Heart right ventricle (tissue), 16 donors: Measurements from ENCODE around the gene SLC25A38. TPM values are rescaled to one million over a fixed set of nuclear protein-coding genes. Genes with fewer than 3 reads are reported as not detected.

ENCODE experiments used
- ATAC-seq, 8 donors: fragments of 200-7000 bp; cut with Tn5 transposase; one replicate each; pipeline ENCODE4 v1.9.1; 2020; ENCODE audit warnings: mild to moderate bottlenecking in 8 of 8, moderate library complexity in 8 of 8, moderate number of reproducible peaks in 1 of 8
- DNase-seq, 2 donors: peaks; one replicate each; pipeline ENCODE4 v3.0.0-alpha.2; 2020
- H3K27ac ChIP-seq, 10 donors: fragments of 200-600 bp; sonication (generic) in 2 of 10; one replicate each; pipeline versions ENCODE4 v1.5.0 to v1.8.0; 2020 to 2022; ENCODE audit warnings: mild to moderate bottlenecking in 3 of 10
- H3K27me3 ChIP-seq, 7 donors: fragments of 200-600 bp; one replicate each; pipeline ENCODE4 v1.8.0; 2021 to 2022; ENCODE audit warnings: mild to moderate bottlenecking in 2 of 7
- H3K36me3 ChIP-seq, 9 donors: fragments of 200-600 bp; sonication (generic) in 1 of 9; one replicate each; pipeline versions ENCODE4 v1.5.0 to v1.8.0; 2020 to 2022; ENCODE audit warnings: mild to moderate bottlenecking in 2 of 9
- H3K4me1 ChIP-seq, 9 donors: fragments of 200-600 bp; sonication (generic) in 1 of 9; one replicate each; pipeline versions ENCODE4 v1.5.0 to v1.8.0; 2020 to 2022; ENCODE audit warnings: mild to moderate bottlenecking in 4 of 9
- H3K4me3 ChIP-seq, 10 donors: fragments of 200-600 bp; sonication (generic) in 2 of 10; one replicate each; pipeline versions ENCODE4 v1.5.0 to v1.8.0; 2020 to 2022; ENCODE audit warnings: mild to moderate bottlenecking in 7 of 10, moderate library complexity in 2 of 10
- H3K9me3 ChIP-seq, 11 donors: fragments of 200-600 bp in 10 of 11; sonication (generic) in 2 of 11; one replicate each; pipeline versions ENCODE4 v1.5.0 to v1.8.0; 2013 to 2022; ENCODE audit warnings: mild to moderate bottlenecking in 2 of 11, control low read depth in 1 of 11, moderate library complexity in 1 of 11
- WGBS, 2 donors: extraction: QIAGEN DNeasy Blood & Tissue Kit; methylation state at CpG; one replicate each; pipeline ENCODE4 v1.1.7; 2013; ENCODE audit warnings: inconsistent platforms in 1 of 2; 5-methylcytosine and 5-hydroxymethylcytosine counted together
- intact Hi-C, 10 donors: fragments of 100-400 bp; cut with DNase I; formaldehyde crosslinking; loops; one replicate each; pipeline versions ENCODE4 v1.11.1 to v1.14.2; 2022
- polyA plus RNA-seq, 2 donors: library from polyadenylated mRNA; stranded (reverse); fragments of 200-250 nt; gene quantifications; one replicate each; pipeline ENCODE4 v1.2.3, GENCODE V29; 2013
- total RNA-seq, 10 donors: library from RNA; stranded (reverse); fragmentation: NEBNext Ultra II Directional in 3 of 10; extraction: Animal tissue kit (Norgen Biotek cat#: 25700) in 3 of 10; gene quantifications; one replicate each; pipeline versions ENCODE4 v1.2.1 to v1.2.4, GENCODE V29; 2021 to 2023
- TF ChIP-seq, protein P1 (sequence below), 9 donors: fragments of 200-600 bp; sonication (generic) in 2 of 9; IDR thresholded peaks; one replicate each; pipeline versions ENCODE4 v1.5.0 to v1.8.0; 2021 to 2022; ENCODE audit warnings: antibody characterized with exemption in 9 of 9, mild to moderate bottlenecking in 5 of 9, moderate library complexity in 1 of 9
- donor health status: Arrhythmogenic right ventricular cardiomyopathy.
- donor health status: ischemic (EF 13 %, LVEDD 7.1; RV severe dilation, severe dysfunction).
- donor health status: healthy with polysubstance abuse.
- donor health status: DM: no; HTN: yes; CAD: no.
- donor health status: DM: no; HTN: no; CAD: no.
- donor health status: ischemic (EF 25% LVEDD 6.9; RV normal size, moderate dysfunction).
- donor health status: ischemic (EF 25% LVEDD 5.7; RV mildly dilated, moderate dysfunction).
- donor health status: healthy.
- donor health status: DM: yes; HTN: yes; CAD: no.
- donor health status: Ischemic cardiomyopathy.
- donor health status: ischemic (EF 35%, LVEDD 5.7; RV mildly dilated, moderate dysfunction).
- donor health status: nonischemic (EF 11% LVEDD 7.7; RV severe dilation, severe dysfunction).
- donor health status: DM: yes; HTN: yes; CAD: no.
- donor health status: PGD.
- donor health status: ischemic (EF 29% LVEDD 5.4; RV normal size, mild dysfunction).
- donor health status: nonischemic (EF 23%, LVEDD 6.1; RV moderate dilation, normal function).

The SLC25A38 gene
- total and polyA plus RNA-seq, 12 donors = 9.7 to 25.8 (median 19.2) TPM

- TF ChIP-seq, protein P1, sequence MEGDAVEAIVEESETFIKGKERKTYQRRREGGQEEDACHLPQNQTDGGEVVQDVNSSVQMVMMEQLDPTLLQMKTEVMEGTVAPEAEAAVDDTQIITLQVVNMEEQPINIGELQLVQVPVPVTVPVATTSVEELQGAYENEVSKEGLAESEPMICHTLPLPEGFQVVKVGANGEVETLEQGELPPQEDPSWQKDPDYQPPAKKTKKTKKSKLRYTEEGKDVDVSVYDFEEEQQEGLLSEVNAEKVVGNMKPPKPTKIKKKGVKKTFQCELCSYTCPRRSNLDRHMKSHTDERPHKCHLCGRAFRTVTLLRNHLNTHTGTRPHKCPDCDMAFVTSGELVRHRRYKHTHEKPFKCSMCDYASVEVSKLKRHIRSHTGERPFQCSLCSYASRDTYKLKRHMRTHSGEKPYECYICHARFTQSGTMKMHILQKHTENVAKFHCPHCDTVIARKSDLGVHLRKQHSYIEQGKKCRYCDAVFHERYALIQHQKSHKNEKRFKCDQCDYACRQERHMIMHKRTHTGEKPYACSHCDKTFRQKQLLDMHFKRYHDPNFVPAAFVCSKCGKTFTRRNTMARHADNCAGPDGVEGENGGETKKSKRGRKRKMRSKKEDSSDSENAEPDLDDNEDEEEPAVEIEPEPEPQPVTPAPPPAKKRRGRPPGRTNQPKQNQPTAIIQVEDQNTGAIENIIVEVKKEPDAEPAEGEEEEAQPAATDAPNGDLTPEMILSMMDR (IDR thresholded peaks at IDR 0.05) = no peak
- no peak for ATAC-seq
- H3K4me3 ChIP-seq = no peak overlapping the region
- H3K36me3 ChIP-seq = peaks cover 0 to 49% (median 32%) of the 10 kb centered on the region in 9 donors
- DNase-seq = no peak
- WGBS, 2 donors = 73 to 87% methylated on average over 2 of the region's 2 CpGs
- H3K9me3 ChIP-seq = no peaks in the 10 kb centered on the region
- intact Hi-C loops = loop anchor here in 3 of 10 donors (10.0 kb wide), 3 partner anchors 244 to 284 kb away; partner anchors contain the start of genes GORASP1 (in 1 of the 3) and TTC21A (in 1 of the 3)
- peaks cover 6 to 37% (median 15%) of the 10 kb centered on the region in 9 donors for H3K4me1 ChIP-seq
- no peak overlapping the region for H3K27ac ChIP-seq
- no peaks in the 10 kb centered on the region for H3K27me3 ChIP-seq
These were observed 5.6 kb downstream of the SLC25A38 start for GRCh38 chr3:39388741-39389248.

- H3K27me3 ChIP-seq = no peaks in the 10 kb centered on the region
- ATAC-seq (no peak), DNase-seq (no peak)
- no peak overlapping the region for H3K4me3 ChIP-seq
- no peaks in the 10 kb centered on the region for H3K9me3 ChIP-seq
- peaks cover 3 to 26% (median 6%) of the 10 kb centered on the region in 9 donors for H3K4me1 ChIP-seq
- 68 to 72% methylated on average over 4 of the region's 4 CpGs for WGBS, 2 donors
- no peak overlapping the region for H3K27ac ChIP-seq
- H3K36me3 ChIP-seq = peaks cover 0 to 63% (median 37%) of the 10 kb centered on the region in 9 donors
- TF ChIP-seq, protein P1 (IDR thresholded peaks at IDR 0.05) = no peak
- intact Hi-C loops = no loop called here
These were observed 7.0 kb downstream of the SLC25A38 start for GRCh38 chr3:39390181-39390580.

- H3K27ac ChIP-seq = no peak overlapping the region
- no peaks in the 10 kb centered on the region for H3K4me1 ChIP-seq
- TF ChIP-seq, protein P1 (IDR thresholded peaks at IDR 0.05) = no peak
- intact Hi-C loops = no loop called here
- DNase-seq (no peak), ATAC-seq (no peak)
- H3K36me3 ChIP-seq = peaks cover 0 to 86% (median 38%) of the 10 kb centered on the region in 9 donors
- 72 to 80% methylated on average over 3 of the region's 3 CpGs for WGBS, 2 donors
- H3K27me3 ChIP-seq = no peaks in the 10 kb centered on the region
- no peaks in the 10 kb centered on the region for H3K9me3 ChIP-seq
- H3K4me3 ChIP-seq = no peak overlapping the region
These were observed 13.5 kb downstream of the SLC25A38 start for GRCh38 chr3:39396690-39397089.

GRCh38 chr3:39398700-39399099, 15.5 kb downstream of the SLC25A38 start:
- H3K36me3 ChIP-seq = peaks cover 0 to 66% (median 24%) of the 10 kb centered on the region in 9 donors
- H3K27ac ChIP-seq = no peak overlapping the region
- no peak overlapping the region for H3K4me3 ChIP-seq
- no peak for DNase-seq
- no peaks in the 10 kb centered on the region for H3K27me3 ChIP-seq
- no peak for ATAC-seq
- TF ChIP-seq, protein P1 (IDR thresholded peaks at IDR 0.05) = no peak
- intact Hi-C loops = no loop called here
- H3K4me1 ChIP-seq = no peaks in the 10 kb centered on the region
- 82 to 98% methylated on average over 4 of the region's 4 CpGs for WGBS, 2 donors
- H3K9me3 ChIP-seq = no peaks in the 10 kb centered on the region
